Neural progenitor cell (in vitro differentiated cells): Measurements from ENCODE around the gene LRIT1. TPM values are rescaled to one million over a fixed set of nuclear protein-coding genes. Genes with fewer than 3 reads are reported as not detected.

Experiments used
- DNase-seq: peaks from one replicate; pipeline ENCODE4 v3.0.0-alpha.2; 2016; ENCODE audit warnings: low spot score
- H2AFZ ChIP-seq: fragments of 200-600 bp; sonication (generic); replicated peaks from 2 replicates; pipeline ENCODE4 v1.6.1; 2016; ENCODE audit warnings: antibody characterized with exemption
- H3F3A ChIP-seq: fragments of 200-600 bp; sonication (generic); 2 replicates; pipeline ENCODE4 v1.6.1; 2016; ENCODE audit warnings: antibody characterized with exemption, low read depth
- H3K27ac ChIP-seq: fragments of 200-600 bp; sonication (generic); 2 replicates; pipeline ENCODE4 v1.5.1; 2016; ENCODE audit warnings: mild to moderate bottlenecking
- H3K27me3 ChIP-seq: fragments of 200-600 bp; sonication (generic); 2 replicates; pipeline ENCODE4 v1.6.1; 2016; ENCODE audit warnings: mild to moderate bottlenecking, moderate library complexity
- H3K36me3 ChIP-seq: fragments of 200-600 bp; sonication (generic); 2 replicates; pipeline ENCODE4 v1.5.1; 2016
- H3K4me1 ChIP-seq: fragments of 200-600 bp; sonication (generic); 2 replicates; pipeline ENCODE4 v1.6.1; 2016; ENCODE audit warnings: mixed run types
- H3K4me2 ChIP-seq: fragments of 200-600 bp; sonication (generic); 2 replicates; pipeline ENCODE4 v1.6.1; 2016
- H3K4me3 ChIP-seq: fragments of 200-600 bp; sonication (generic); 2 replicates; pipeline ENCODE4 v1.5.1; 2016
- H3K79me2 ChIP-seq: fragments of 200-600 bp; sonication (generic); 2 replicates; pipeline ENCODE4 v1.6.1; 2016; ENCODE audit warnings: low read depth
- H3K9ac ChIP-seq: fragments of 200-600 bp; sonication (generic); 2 replicates; pipeline ENCODE4 v1.6.1; 2016
- H3K9me3 ChIP-seq: fragments of 200-600 bp; sonication (generic); 2 replicates; pipeline ENCODE4 v1.5.1; 2016; ENCODE audit warnings: low read depth
- H4K20me1 ChIP-seq: fragments of 200-600 bp; sonication (generic); 2 replicates; pipeline ENCODE4 v1.6.1; 2016; ENCODE audit warnings: low read depth
- H3K27ac Mint-ChIP-seq: 3 replicates; pipeline ENCODE4 v1.8.0; 2021; ENCODE audit warnings: mixed read lengths
- H3K27me3 Mint-ChIP-seq: 2 replicates; pipeline ENCODE4 v1.8.0; 2022; ENCODE audit warnings: low read depth, mild to moderate bottlenecking, inconsistent platforms, moderate library complexity, mixed read lengths; ENCODE audit not compliant: insufficient read depth
- H3K36me3 Mint-ChIP-seq: 3 replicates; pipeline ENCODE4 v1.8.0; 2021; ENCODE audit warnings: mixed read lengths
- H3K4me1 Mint-ChIP-seq: 3 replicates; pipeline ENCODE4 v1.8.0; 2021; ENCODE audit warnings: mixed read lengths
- H3K4me3 Mint-ChIP-seq: 3 replicates; pipeline ENCODE4 v1.8.0; 2021; ENCODE audit warnings: mild to moderate bottlenecking, moderate library complexity, mixed read lengths
- H3K9me3 Mint-ChIP-seq: 3 replicates; pipeline ENCODE4 v1.8.0; 2020; ENCODE audit warnings: mixed read lengths
- EZH2 ChIP-seq: fragments of 200-600 bp; sonication (generic); IDR thresholded peaks from 2 replicates; pipeline ENCODE4 v1.6.1; 2017; ENCODE audit warnings: antibody characterized with exemption, mild to moderate bottlenecking, moderate library complexity
- EZH2phosphoT487 ChIP-seq: fragments of 200-600 bp; sonication (generic); IDR thresholded peaks from 2 replicates; pipeline ENCODE4 v1.6.1; 2017; ENCODE audit warnings: antibody characterized with exemption
- total RNA-seq: library from RNA; depleted of rRNA; stranded (reverse); fragments of >200 nt; gene quantifications from 2 replicates; pipeline ENCODE4 v1.2.3, GENCODE V29; 2015; ENCODE audit warnings: low replicate concordance
- TF ChIP-seq, protein P1 (sequence below): fragments of 200-600 bp; sonication (generic); IDR thresholded peaks from 2 replicates; pipeline ENCODE4 v1.5.1; 2017; ENCODE audit warnings: antibody characterized with exemption, mild to moderate bottlenecking

The LRIT1 gene
- total RNA-seq, 1 donor from 2014 or later, result not detected

GRCh38 chr10:84205049-84205852 is 36.1 kb downstream of the LRIT1 start:
- Histone ChIP-seq H3K27me3 (no peaks in the 10 kb centered on the region), H3K27ac (no peak overlapping the region), H3K36me3 (no peaks in the 10 kb centered on the region), H3K79me2 (no peaks in the 10 kb centered on the region), H3F3A (no peaks in the 10 kb centered on the region), H4K20me1 (no peaks in the 10 kb centered on the region), H3K9ac (no peak overlapping the region), H2AFZ (no peak overlapping the region), H3K9me3 (no peaks in the 10 kb centered on the region), H3K4me3 (no peak overlapping the region), H3K4me2 (no peak overlapping the region), H3K4me1 (no peaks in the 10 kb centered on the region)
- Mint-ChIP-seq H3K4me1 (no peaks in the 10 kb centered on the region), H3K27ac (no peak overlapping the region), H3K36me3 (no peaks in the 10 kb centered on the region), H3K9me3 (no peaks in the 10 kb centered on the region), H3K4me3 (no peak overlapping the region), H3K27me3 (peaks cover 9% of the 10 kb centered on the region)
- TF ChIP-seq, protein P1, sequence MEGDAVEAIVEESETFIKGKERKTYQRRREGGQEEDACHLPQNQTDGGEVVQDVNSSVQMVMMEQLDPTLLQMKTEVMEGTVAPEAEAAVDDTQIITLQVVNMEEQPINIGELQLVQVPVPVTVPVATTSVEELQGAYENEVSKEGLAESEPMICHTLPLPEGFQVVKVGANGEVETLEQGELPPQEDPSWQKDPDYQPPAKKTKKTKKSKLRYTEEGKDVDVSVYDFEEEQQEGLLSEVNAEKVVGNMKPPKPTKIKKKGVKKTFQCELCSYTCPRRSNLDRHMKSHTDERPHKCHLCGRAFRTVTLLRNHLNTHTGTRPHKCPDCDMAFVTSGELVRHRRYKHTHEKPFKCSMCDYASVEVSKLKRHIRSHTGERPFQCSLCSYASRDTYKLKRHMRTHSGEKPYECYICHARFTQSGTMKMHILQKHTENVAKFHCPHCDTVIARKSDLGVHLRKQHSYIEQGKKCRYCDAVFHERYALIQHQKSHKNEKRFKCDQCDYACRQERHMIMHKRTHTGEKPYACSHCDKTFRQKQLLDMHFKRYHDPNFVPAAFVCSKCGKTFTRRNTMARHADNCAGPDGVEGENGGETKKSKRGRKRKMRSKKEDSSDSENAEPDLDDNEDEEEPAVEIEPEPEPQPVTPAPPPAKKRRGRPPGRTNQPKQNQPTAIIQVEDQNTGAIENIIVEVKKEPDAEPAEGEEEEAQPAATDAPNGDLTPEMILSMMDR, result peak; percentile 92
- TF ChIP-seq EZH2phosphoT487, result no peak
- TF ChIP-seq EZH2, result no peak
- peak; percentile 74 for DNase-seq

DNA sequence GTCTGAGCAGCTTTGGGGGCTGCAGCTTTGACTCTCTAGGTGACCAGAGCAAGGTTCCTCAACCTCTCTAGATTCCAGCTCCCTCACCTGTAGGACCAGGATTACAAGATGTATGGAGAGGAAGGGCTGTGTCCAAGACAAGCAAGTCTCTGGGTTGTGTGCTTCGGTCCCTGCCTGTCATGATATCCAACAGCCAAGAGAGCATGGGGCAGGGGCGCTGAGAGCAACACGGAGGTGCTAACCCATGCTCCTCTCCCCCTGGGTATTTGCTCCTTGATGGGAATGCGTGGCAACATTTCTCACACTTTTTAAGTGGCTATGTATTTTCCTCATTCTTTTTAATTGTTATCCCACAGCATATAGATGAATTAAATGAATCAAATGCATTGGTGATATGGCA is 36.7 kb downstream of the LRIT1 start:
- H3K27me3 ChIP-seq, result no peaks in the 10 kb centered on the region
- no peaks in the 10 kb centered on the region for H3K79me2 ChIP-seq
- no peaks in the 10 kb centered on the region for H3K9me3 Mint-ChIP-seq
- DNase-seq, result no peak
- peaks cover 9% of the 10 kb centered on the region for H3K27me3 Mint-ChIP-seq
- no peaks in the 10 kb centered on the region for H3K36me3 Mint-ChIP-seq
- H4K20me1 ChIP-seq, result no peaks in the 10 kb centered on the region
- H3K4me2 ChIP-seq, result no peak overlapping the region
- no peaks in the 10 kb centered on the region for H3K36me3 ChIP-seq
- no peaks in the 10 kb centered on the region for H3K4me1 Mint-ChIP-seq
- no peak overlapping the region for H3K27ac Mint-ChIP-seq
- H3K4me1 ChIP-seq, result no peaks in the 10 kb centered on the region
- no peak overlapping the region for H3K4me3 ChIP-seq
- H3K9me3 ChIP-seq, result no peaks in the 10 kb centered on the region
- H2AFZ ChIP-seq, result no peak overlapping the region
- no peak overlapping the region for H3K9ac ChIP-seq
- no peak for TF ChIP-seq EZH2
- TF ChIP-seq EZH2phosphoT487, result no peak
- TF ChIP-seq, protein P1, result no peak
- H3F3A ChIP-seq, result no peaks in the 10 kb centered on the region
- H3K4me3 Mint-ChIP-seq, result no peak overlapping the region
- H3K27ac ChIP-seq, result no peak overlapping the region

- H3K4me3 Mint-ChIP-seq, result no peak overlapping the region
- no peaks in the 10 kb centered on the region for H3K36me3 Mint-ChIP-seq
- Histone ChIP-seq H3K9me3 (no peaks in the 10 kb centered on the region), H3K4me1 (no peaks in the 10 kb centered on the region), H3K27me3 (no peaks in the 10 kb centered on the region), H3K4me2 (no peak overlapping the region), H3K27ac (no peak overlapping the region), H3K9ac (no peak overlapping the region), H4K20me1 (no peaks in the 10 kb centered on the region), H3K36me3 (no peaks in the 10 kb centered on the region), H3F3A (no peaks in the 10 kb centered on the region), H3K79me2 (no peaks in the 10 kb centered on the region), H3K4me3 (no peak overlapping the region), H2AFZ (no peak overlapping the region)
- TF ChIP-seq, protein P1, result peak; percentile 52
- TF ChIP-seq EZH2phosphoT487 (no peak), EZH2 (no peak)
- peaks cover 9% of the 10 kb centered on the region for H3K27me3 Mint-ChIP-seq
- no peaks in the 10 kb centered on the region for H3K4me1 Mint-ChIP-seq
- peak; percentile 38 for DNase-seq
- no peaks in the 10 kb centered on the region for H3K9me3 Mint-ChIP-seq
- H3K27ac Mint-ChIP-seq, result no peak overlapping the region
Measured at GRCh38 chr10:84204122-84204521, 37.2 kb downstream of the LRIT1 start.
